GM21526 (cell line): ENCODE data around the gene ATP10A.
"Not testable (repeated sequence)": the region's sequence is repeated elsewhere in the genome, so short reads cannot be mapped to it uniquely, and the experiment has no call there.

Experiments
- ATAC-seq: cut with Tn5 transposase; IDR thresholded peaks from one replicate; pipeline ENCODE4 v1.9.1; 2021; ENCODE audit warnings: moderate library complexity; ENCODE audit not compliant: unreplicated experiment, low FRiP score

ATP10A gene

GRCh38 chr15:25780479-25781255 is 82.5 kb downstream of the ATP10A start:
- no peak for ATAC-seq

- ATAC-seq: no peak
These were observed 85.0 kb downstream of the ATP10A start for GRCh38 chr15:25778161-25778560.

GRCh38 chr15:25777037-25777436 is 86.1 kb downstream of the ATP10A start:
- no peak for ATAC-seq

- ATAC-seq: no peak
These were observed 86.9 kb downstream of the ATP10A start for GRCh38 chr15:25776071-25776746.

GRCh38 chr15:25775317-25775912 is 87.7 kb downstream of the ATP10A start:
- no peak for ATAC-seq

GRCh38 chr15:25774871-25775270 is 88.3 kb downstream of the ATP10A start:
- ATAC-seq: no peak

GRCh38 chr15:25773248-25773647 is 89.9 kb downstream of the ATP10A start:
- ATAC-seq: no peak

GRCh38 chr15:25772500-25772899 is 90.6 kb downstream of the ATP10A start:
- ATAC-seq: no peak

- ATAC-seq: not testable (repeated sequence)
These were observed 91.4 kb downstream of the ATP10A start for GRCh38 chr15:25771736-25772135.

GRCh38 chr15:25771338-25771706 is 91.8 kb downstream of the ATP10A start:
- ATAC-seq: no peak

GRCh38 chr15:25770618-25771337 is 92.3 kb downstream of the ATP10A start:
- no peak for ATAC-seq

GRCh38 chr15:25770031-25770430 is 93.1 kb downstream of the ATP10A start:
- no peak for ATAC-seq

- ATAC-seq: no peak
These were observed 94.9 kb downstream of the ATP10A start for GRCh38 chr15:25768271-25768670.

- no peak for ATAC-seq
These were observed 95.6 kb downstream of the ATP10A start for GRCh38 chr15:25767356-25768151.

GRCh38 chr15:25766417-25766816 is 96.7 kb downstream of the ATP10A start:
- no peak for ATAC-seq

GRCh38 chr15:25764980-25765735 is 98.0 kb downstream of the ATP10A start:
- no peak for ATAC-seq

GRCh38 chr15:25763954-25764353 is 99.2 kb downstream of the ATP10A start:
- no peak for ATAC-seq

- no peak for ATAC-seq
These were observed 99.8 kb downstream of the ATP10A start for GRCh38 chr15:25763331-25763751.

GRCh38 chr15:25761971-25762662 is 101.0 kb downstream of the ATP10A start:
- no peak for ATAC-seq
